Fibroblast of lung (primary cell): ENCODE data around the gene IGFBP1.
"Not testable (repeated sequence)": the region's sequence is repeated elsewhere in the genome, so short reads cannot be mapped to it uniquely, and the experiment has no call there.

Experiments
- CTCF ChIP-seq, 2 donors: IDR thresholded peaks in 1 of 2; conservative IDR thresholded peaks in 1 of 2; 1 replicate in 1 of 2; 2 replicates in 1 of 2; pipeline ENCODE4 v1.5.1; 2011 to 2012; ENCODE audit warnings: low read length in 2 of 2, control low read depth in 1 of 2, inconsistent platforms in 1 of 2, low read depth in 1 of 2, mild to moderate bottlenecking in 1 of 2
- EZH2 ChIP-seq: IDR thresholded peaks from 2 replicates; pipeline ENCODE4 v1.5.1; 2012; ENCODE audit warnings: low read length, control low read depth, mild to moderate bottlenecking; ENCODE audit errors: missing control alignments

GRCh38 chr7:45855680-45856079, 32.6 kb upstream of the IGFBP1 start:
- not testable (repeated sequence) for TF ChIP-seq CTCF (conservative IDR thresholded peaks at IDR 0.05 in 1 of 2, IDR thresholded peaks at IDR 0.05 in 1 of 2; ENCODE audit: low read depth in 1 of 2, low read length in 2 of 2); EZH2
